Effector memory CD4-positive, alpha-beta T cell (primary cell): Measurements from ENCODE around the gene ZNF500.
A peak's percentile ranks its signal among the peaks of the same experiment; 100 is the strongest.

Experiments
- DNase-seq, 3 donors: peaks; one replicate each; pipeline ENCODE4 v3.0.0-alpha.2; 2020
- H3K27ac ChIP-seq: 2 replicates; pipeline ENCODE4 v1.7.0; 2013; ENCODE audit warnings: mild to moderate bottlenecking, low read length, moderate library complexity; ENCODE audit not compliant: insufficient read depth, poor library complexity, severe bottlenecking
- H3K27me3 ChIP-seq: replicated peaks from 2 replicates; pipeline ENCODE4 v1.7.0; 2013; ENCODE audit warnings: mild to moderate bottlenecking, low read length; ENCODE audit not compliant: insufficient read depth, control insufficient read depth, poor library complexity, severe bottlenecking
- H3K36me3 ChIP-seq: 2 replicates; pipeline ENCODE4 v1.7.0; 2013; ENCODE audit warnings: mild to moderate bottlenecking, low read length, moderate library complexity; ENCODE audit not compliant: control insufficient read depth, insufficient read depth
- H3K4me1 ChIP-seq: 2 replicates; pipeline ENCODE4 v1.7.0; 2013; ENCODE audit warnings: low read length, mild to moderate bottlenecking; ENCODE audit not compliant: control insufficient read depth, insufficient read depth, poor library complexity, severe bottlenecking
- H3K4me3 ChIP-seq: 2 replicates; pipeline ENCODE4 v1.7.0; 2013; ENCODE audit warnings: low read length, low read depth, mild to moderate bottlenecking; ENCODE audit not compliant: insufficient read depth, poor library complexity, severe bottlenecking
- H3K9me3 ChIP-seq: 2 replicates; pipeline ENCODE4 v1.7.0; 2013; ENCODE audit warnings: mild to moderate bottlenecking, low read length, moderate library complexity; ENCODE audit not compliant: control insufficient read depth

ZNF500 gene

GRCh38 chr16:4803401-4803844, 36.5 kb upstream of the ZNF500 start:
- peaks cover 8% of the 10 kb centered on the region for H3K4me1 ChIP-seq
- DNase-seq, result no peak
- H3K9me3 ChIP-seq, result no peaks in the 10 kb centered on the region
- H3K36me3 ChIP-seq, result no peaks in the 10 kb centered on the region
- no peaks in the 10 kb centered on the region for H3K27me3 ChIP-seq
- no peak overlapping the region for H3K27ac ChIP-seq
- H3K4me3 ChIP-seq, result peak overlapping the region; percentile 88

- Histone ChIP-seq H3K9me3 (no peaks in the 10 kb centered on the region), H3K27me3 (no peaks in the 10 kb centered on the region), H3K27ac (peak overlapping the region; percentile 82), H3K4me3 (peak overlapping the region; percentile 88), H3K36me3 (no peaks in the 10 kb centered on the region), H3K4me1 (peaks cover 8% of the 10 kb centered on the region)
- DNase-seq, result peak; percentile 69 to 85 (median 83)
These were observed 35.8 kb upstream of the ZNF500 start for GRCh38 chr16:4802659-4803287.

- H3K36me3 ChIP-seq, result no peaks in the 10 kb centered on the region
- peaks cover 8% of the 10 kb centered on the region for H3K4me1 ChIP-seq
- peak within 1 kb of the TSS; percentile 82 for H3K27ac ChIP-seq
- peak within 1 kb of the TSS; percentile 88 for H3K4me3 ChIP-seq
- peak; percentile 81 to 86 (median 82) for DNase-seq
- H3K9me3 ChIP-seq, result no peaks in the 10 kb centered on the region
- no peaks in the 10 kb centered on the region for H3K27me3 ChIP-seq
These were observed 35.1 kb upstream of the ZNF500 start, which contains the start of gene ROGDI for GRCh38 chr16:4801962-4802658. TSS of gene ROGDI (minus strand) at chr16:4802633. CDS start at chr16:4802571, 62 bp downstream.

- no peak for DNase-seq
- H3K4me1 ChIP-seq, result peaks cover 8% of the 10 kb centered on the region
- H3K27ac ChIP-seq, result peak overlapping the region; percentile 82
- no peaks in the 10 kb centered on the region for H3K36me3 ChIP-seq
- peak overlapping the region; percentile 88 for H3K4me3 ChIP-seq
- H3K27me3 ChIP-seq, result no peaks in the 10 kb centered on the region
- no peaks in the 10 kb centered on the region for H3K9me3 ChIP-seq
These were observed 34.3 kb upstream of the ZNF500 start for GRCh38 chr16:4801051-4801961.

GRCh38 chr16:4800290-4801041, 33.5 kb upstream of the ZNF500 start:
- DNase-seq, result no peak
- Histone ChIP-seq H3K9me3 (no peaks in the 10 kb centered on the region), H3K27ac (no peak overlapping the region), H3K36me3 (no peaks in the 10 kb centered on the region), H3K4me1 (peaks cover 8% of the 10 kb centered on the region), H3K27me3 (no peaks in the 10 kb centered on the region), H3K4me3 (no peak overlapping the region)

GRCh38 chr16:4799171-4799855, 32.4 kb upstream of the ZNF500 start:
- Histone ChIP-seq H3K4me1 (peaks cover 8% of the 10 kb centered on the region), H3K27me3 (no peaks in the 10 kb centered on the region), H3K9me3 (no peaks in the 10 kb centered on the region), H3K4me3 (no peak overlapping the region), H3K36me3 (no peaks in the 10 kb centered on the region), H3K27ac (no peak overlapping the region)
- no peak for DNase-seq

GRCh38 chr16:4798456-4798855, 31.5 kb upstream of the ZNF500 start:
- Histone ChIP-seq H3K36me3 (no peaks in the 10 kb centered on the region), H3K4me3 (no peak overlapping the region), H3K27ac (no peak overlapping the region), H3K9me3 (no peaks in the 10 kb centered on the region), H3K4me1 (peaks cover 8% of the 10 kb centered on the region), H3K27me3 (no peaks in the 10 kb centered on the region)
- no peak for DNase-seq

- Histone ChIP-seq H3K9me3 (no peaks in the 10 kb centered on the region), H3K36me3 (no peaks in the 10 kb centered on the region), H3K27me3 (no peaks in the 10 kb centered on the region), H3K4me3 (no peak overlapping the region), H3K4me1 (peaks cover 8% of the 10 kb centered on the region), H3K27ac (no peak overlapping the region)
- no peak for DNase-seq
These were observed 30.9 kb upstream of the ZNF500 start for GRCh38 chr16:4797805-4798252.
